Prostate gland (tissue), 2 donors: ENCODE data around the gene LLPH.

Source experiments
- POLR2A ChIP-seq: fragments of 450-650 bp; IDR thresholded peaks from one replicate; pipeline ENCODE4 v1.6.1; 2016; ENCODE audit warnings: antibody characterized with exemption, mild to moderate bottlenecking
- POLR2AphosphoS5 ChIP-seq: sonication (generic); formaldehyde crosslinking; IDR thresholded peaks from one replicate; pipeline ENCODE4 v1.6.1; 2017; ENCODE audit warnings: antibody characterized with exemption
- TF ChIP-seq, protein P1 (sequence below), 4 experiments: fragments of 200-600 bp in 2 of 4; fragments of 450-650 bp in 2 of 4; sonication (generic) in 2 of 4; IDR thresholded peaks; 1 replicate in 3 of 4; 2 replicates in 1 of 4; pipeline ENCODE4 v1.5.1; 2016 to 2019; ENCODE audit warnings: antibody characterized with exemption in 4 of 4, mild to moderate bottlenecking in 2 of 4, moderate library complexity in 2 of 4

DNA sequence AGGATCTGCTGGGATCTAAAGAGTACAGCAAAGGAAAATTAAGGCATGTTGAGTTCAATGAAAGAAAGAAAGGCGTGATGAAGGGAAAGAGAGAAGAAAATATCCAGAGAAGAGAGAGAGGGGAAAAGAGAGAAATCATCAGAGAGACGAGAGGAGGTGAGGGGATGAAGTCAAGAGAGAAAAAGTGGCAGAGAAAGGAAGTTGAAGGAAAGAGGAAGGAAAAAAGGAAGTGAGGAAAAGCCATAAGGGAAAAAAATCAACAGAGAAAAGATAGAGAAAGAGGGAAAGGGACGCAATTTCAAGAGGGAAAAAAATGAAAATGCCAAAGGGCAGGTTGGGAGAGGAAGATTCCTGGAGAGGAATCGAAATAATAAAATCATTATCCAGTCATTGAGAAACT is 40.4 kb downstream of the LLPH start:
- TF ChIP-seq, protein P1, sequence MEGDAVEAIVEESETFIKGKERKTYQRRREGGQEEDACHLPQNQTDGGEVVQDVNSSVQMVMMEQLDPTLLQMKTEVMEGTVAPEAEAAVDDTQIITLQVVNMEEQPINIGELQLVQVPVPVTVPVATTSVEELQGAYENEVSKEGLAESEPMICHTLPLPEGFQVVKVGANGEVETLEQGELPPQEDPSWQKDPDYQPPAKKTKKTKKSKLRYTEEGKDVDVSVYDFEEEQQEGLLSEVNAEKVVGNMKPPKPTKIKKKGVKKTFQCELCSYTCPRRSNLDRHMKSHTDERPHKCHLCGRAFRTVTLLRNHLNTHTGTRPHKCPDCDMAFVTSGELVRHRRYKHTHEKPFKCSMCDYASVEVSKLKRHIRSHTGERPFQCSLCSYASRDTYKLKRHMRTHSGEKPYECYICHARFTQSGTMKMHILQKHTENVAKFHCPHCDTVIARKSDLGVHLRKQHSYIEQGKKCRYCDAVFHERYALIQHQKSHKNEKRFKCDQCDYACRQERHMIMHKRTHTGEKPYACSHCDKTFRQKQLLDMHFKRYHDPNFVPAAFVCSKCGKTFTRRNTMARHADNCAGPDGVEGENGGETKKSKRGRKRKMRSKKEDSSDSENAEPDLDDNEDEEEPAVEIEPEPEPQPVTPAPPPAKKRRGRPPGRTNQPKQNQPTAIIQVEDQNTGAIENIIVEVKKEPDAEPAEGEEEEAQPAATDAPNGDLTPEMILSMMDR (IDR thresholded peaks at IDR 0.05) = no peak
- TF ChIP-seq POLR2A = no peak
- no peak for TF ChIP-seq POLR2AphosphoS5
